GM12873 (cell line): ENCODE measurements around the gene HHATL.

Source experiments
- TF ChIP-seq, protein P1 (sequence below): IDR thresholded peaks from 2 replicates; pipeline ENCODE4 v1.5.1; 2012; ENCODE audit warnings: low read depth, mild to moderate bottlenecking, moderate library complexity, low read length, control low read depth; ENCODE audit not compliant: insufficient read depth; ENCODE audit errors: missing control alignments

Gene HHATL

DNA sequence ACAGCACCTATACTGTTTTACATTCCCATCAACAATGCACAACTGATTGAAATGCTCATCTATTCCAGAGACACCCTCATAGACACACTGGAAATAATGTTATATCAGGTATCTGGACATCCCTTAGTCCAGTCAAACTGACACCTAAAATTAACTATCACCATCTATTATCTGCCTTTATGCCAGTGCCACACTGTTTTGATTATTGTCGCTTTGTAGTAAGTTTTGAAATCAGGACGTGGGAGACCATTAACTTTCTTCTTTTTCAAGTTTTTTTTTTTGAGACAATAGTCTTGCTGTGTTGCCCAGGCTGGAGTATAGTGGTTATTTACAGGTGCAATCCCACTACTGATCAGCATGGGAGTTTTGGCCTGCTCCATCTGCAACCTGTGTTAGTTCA is 26.7 kb downstream of the HHATL start:
- TF ChIP-seq, protein P1, sequence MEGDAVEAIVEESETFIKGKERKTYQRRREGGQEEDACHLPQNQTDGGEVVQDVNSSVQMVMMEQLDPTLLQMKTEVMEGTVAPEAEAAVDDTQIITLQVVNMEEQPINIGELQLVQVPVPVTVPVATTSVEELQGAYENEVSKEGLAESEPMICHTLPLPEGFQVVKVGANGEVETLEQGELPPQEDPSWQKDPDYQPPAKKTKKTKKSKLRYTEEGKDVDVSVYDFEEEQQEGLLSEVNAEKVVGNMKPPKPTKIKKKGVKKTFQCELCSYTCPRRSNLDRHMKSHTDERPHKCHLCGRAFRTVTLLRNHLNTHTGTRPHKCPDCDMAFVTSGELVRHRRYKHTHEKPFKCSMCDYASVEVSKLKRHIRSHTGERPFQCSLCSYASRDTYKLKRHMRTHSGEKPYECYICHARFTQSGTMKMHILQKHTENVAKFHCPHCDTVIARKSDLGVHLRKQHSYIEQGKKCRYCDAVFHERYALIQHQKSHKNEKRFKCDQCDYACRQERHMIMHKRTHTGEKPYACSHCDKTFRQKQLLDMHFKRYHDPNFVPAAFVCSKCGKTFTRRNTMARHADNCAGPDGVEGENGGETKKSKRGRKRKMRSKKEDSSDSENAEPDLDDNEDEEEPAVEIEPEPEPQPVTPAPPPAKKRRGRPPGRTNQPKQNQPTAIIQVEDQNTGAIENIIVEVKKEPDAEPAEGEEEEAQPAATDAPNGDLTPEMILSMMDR = no peak

DNA sequence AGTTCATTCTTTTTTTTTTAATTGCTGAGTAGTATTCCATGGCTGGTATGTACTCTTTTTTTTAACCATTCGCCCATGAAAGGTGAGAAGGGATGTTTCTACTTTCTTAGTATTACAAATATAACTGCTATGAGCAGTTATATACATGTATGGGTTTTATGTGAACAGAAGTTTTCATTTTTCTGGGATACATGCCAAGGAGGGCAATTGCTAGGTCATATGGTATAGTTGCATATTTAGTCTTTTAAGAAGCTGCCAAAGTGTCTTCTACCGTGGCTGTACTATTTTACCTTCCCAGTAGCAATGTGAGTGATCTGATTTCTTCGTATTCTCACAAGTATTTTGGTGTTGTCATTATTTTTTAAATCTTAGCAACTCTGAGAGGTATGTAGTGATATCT is 28.5 kb downstream of the HHATL start:
- TF ChIP-seq, protein P1 = no peak

DNA sequence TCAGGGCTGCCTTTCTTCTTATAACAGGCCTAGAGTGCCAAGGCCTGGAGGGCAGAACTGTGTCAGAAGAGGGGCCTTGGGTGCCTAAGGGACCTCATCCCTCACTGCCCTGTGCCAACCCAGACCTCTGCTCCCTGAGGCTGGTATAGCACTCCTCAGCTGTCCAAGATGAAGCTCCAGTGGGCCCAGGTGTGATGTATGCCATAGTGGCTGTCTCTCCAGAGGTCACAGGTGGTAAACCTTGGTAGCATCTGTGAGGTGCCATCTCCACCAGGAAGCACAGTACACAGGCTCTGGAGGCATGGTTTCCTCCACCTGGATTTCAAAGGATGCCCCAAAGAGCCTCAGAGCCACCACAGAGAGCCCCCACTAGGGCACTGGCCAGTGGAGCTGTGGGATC is 29.5 kb downstream of the HHATL start:
- TF ChIP-seq, protein P1 = no peak

DNA sequence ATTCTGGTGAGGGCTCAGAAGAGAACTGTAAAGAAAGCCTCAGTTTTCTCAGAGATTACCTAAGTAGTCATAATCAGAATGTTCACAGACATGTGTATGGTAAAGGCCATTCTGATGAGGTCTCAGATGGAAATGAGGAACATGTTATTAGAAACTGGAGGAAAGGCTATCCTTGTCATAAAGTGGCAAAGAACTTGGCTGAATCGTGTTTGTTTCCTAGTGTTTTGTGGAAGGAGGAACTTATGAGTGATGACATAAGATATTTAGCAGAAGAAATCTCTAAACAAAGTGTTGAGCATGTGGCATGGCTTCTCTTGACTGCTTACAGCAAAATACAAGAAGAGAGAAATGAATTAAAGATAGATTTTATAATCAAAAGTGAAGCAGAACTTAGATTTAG is 30.1 kb downstream of the HHATL start:
- TF ChIP-seq, protein P1 = no peak

DNA sequence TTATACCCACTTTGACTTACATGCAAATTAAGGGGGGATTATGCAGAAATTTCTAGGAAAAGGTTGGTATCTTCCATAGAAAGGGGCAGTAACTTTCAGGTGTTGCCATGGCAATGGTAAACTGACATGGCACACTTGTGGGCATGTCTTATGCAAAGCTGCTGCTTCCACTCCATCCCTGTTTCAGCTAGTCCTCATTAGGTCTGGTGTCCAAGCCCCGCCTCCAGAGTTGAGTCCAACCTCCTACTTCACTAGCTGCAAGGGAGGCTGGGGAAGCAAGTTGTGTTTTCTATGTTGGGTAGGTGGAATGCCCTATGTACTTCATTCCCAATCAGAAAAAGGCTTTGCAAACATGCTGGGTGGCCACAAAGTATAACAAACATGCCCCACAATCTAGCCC is 31.9 kb downstream of the HHATL start:
- TF ChIP-seq, protein P1 = no peak

DNA sequence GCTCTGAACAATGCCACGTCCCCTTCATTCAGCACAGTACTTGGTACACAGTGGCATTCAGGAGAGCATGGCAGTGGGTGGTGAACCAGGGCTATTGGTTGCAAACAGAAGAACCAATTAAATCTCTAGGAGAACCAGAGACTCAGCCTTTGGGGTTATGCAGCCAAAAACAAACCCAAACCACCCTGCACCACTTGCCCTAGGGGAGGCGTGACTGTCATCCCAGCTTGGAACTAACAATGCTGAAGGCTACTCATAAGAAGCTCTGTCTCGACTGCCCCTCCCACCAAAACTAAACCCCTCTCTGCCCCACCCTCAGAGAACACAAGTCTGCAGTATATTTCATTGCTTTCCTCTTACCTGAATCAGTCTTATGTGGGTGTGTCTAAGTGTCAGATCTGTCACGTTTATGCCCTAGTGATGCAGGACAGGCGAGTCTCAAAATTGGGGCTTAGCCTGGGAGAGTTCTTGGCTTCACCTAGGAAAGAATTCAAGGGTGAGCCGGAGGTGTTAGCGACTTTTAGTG is 32.5 kb downstream of the HHATL start:
- TF ChIP-seq, protein P1 = no peak

DNA sequence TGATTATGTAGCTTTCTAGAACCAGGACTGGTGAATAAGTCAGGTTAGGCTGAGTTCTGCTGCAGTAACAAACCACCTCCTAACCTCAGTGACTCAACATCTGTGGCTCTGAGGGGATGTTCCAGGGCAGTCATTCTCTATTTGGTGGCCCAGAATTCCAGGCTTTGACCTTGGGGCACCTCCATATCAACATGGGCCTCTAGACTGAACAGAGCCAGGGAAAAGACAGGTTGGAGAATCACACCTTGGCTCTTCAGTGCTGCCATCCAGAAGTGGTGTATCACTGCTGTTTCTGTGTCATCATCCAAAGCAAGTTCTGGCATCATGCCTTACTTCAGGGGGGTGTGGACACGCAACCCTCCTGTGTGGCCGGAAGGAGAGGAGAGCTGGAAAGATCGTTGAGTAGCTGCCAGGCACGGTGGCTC is 33.8 kb downstream of the HHATL start:
- TF ChIP-seq, protein P1 = no peak
